Measurements from ENCODE around the gene NKAPD1. TPM values are rescaled to one million over a fixed set of nuclear protein-coding genes. Genes with fewer than 3 reads are reported as not detected.

The NKAPD1 gene
- 12.7 to 18.1 TPM (median 15.1 TPM) in 5 replicates for total RNA-seq (2022; extraction: Qiagen RNA extraction)

GRCh38 chr11:112073941-112074811 is at the start of gene NKAPD1, which contains the start of gene PIH1D2:
Gene NKAPD1 (plus strand): TSS chr11:112074299. CDS start chr11:112075575, 1,276 bp downstream.
Gene PIH1D2 (minus strand): TSS chr11:112074017. CDS start chr11:112073174, 843 bp downstream.

GRCh38 chr11:112024773-112025678 is 49.1 kb upstream of the NKAPD1 start, which contains the start of gene DLAT:
Gene DLAT (plus strand): TSS chr11:112025408. CDS start chr11:112025473, 65 bp downstream.

GRCh38 chr11:112086422-112087191 is 12.5 kb downstream of the NKAPD1 start, which contains the start of the genes SDHD and TIMM8B:
Gene SDHD (plus strand): TSS chr11:112086873. CDS start chr11:112086908, 35 bp downstream.
Gene TIMM8B (minus strand): TSS chr11:112086756. CDS start chr11:112086723, 33 bp downstream.

Other genes with a start within 250 kb of the NKAPD1 start
- gene ALG9, start 202.7 kb upstream of the NKAPD1 start, total RNA-seq (2022; extraction: Qiagen RNA extraction), result 18.2 to 21.0 TPM (median 20.2 TPM) in 5 replicates
- 1.2 to 1.9 TPM (median 1.3 TPM) in 5 replicates for gene FDXACB1, start 195.1 kb upstream of the NKAPD1 start, total RNA-seq (2022; extraction: Qiagen RNA extraction)
- 23.6 to 34.6 TPM (median 32.5 TPM) in 5 replicates for gene CFAP68, start 194.8 kb upstream of the NKAPD1 start, total RNA-seq (2022; extraction: Qiagen RNA extraction)
- gene CRYAB, start 162.5 kb upstream of the NKAPD1 start, total RNA-seq (2022; extraction: Qiagen RNA extraction), result 12.5 to 26.6 TPM (median 14.3 TPM) in 5 replicates
- gene HSPB2, start 161.6 kb upstream of the NKAPD1 start, total RNA-seq (2022; extraction: Qiagen RNA extraction), result not detected in 5 replicates
- 0.09 to 0.25 TPM (median 0.14 TPM) in 3 of 5 replicates, not detected in the others for gene C11orf52, start 155.4 kb upstream of the NKAPD1 start, total RNA-seq (2022; extraction: Qiagen RNA extraction)
- gene DIXDC1, start 137.0 kb upstream of the NKAPD1 start, total RNA-seq (2022; extraction: Qiagen RNA extraction), result 5.5 to 10.7 TPM (median 8.5 TPM) in 5 replicates
- gene DLAT, start 48.9 kb upstream of the NKAPD1 start, total RNA-seq (2022; extraction: Qiagen RNA extraction), result 23.6 to 37.0 TPM (median 27.7 TPM) in 5 replicates
- gene PIH1D2, start 282 bp upstream of the NKAPD1 start, total RNA-seq (2022; extraction: Qiagen RNA extraction), result 0.62 to 1.0 TPM (median 0.73 TPM) in 5 replicates
- gene TIMM8B, start 12.5 kb downstream of the NKAPD1 start, total RNA-seq (2022; extraction: Qiagen RNA extraction), result 54.9 to 78.1 TPM (median 69.2 TPM) in 5 replicates
- 63.6 to 86.1 TPM (median 66.8 TPM) in 5 replicates for gene SDHD, start 12.6 kb downstream of the NKAPD1 start, total RNA-seq (2022; extraction: Qiagen RNA extraction)
- gene IL18, start 89.8 kb downstream of the NKAPD1 start, total RNA-seq (2022; extraction: Qiagen RNA extraction), result 93.4 to 103 TPM (median 96.1 TPM) in 5 replicates
- not detected in 5 replicates for gene TEX12, start 93.1 kb downstream of the NKAPD1 start, total RNA-seq (2022; extraction: Qiagen RNA extraction)
- gene BCO2, start 101.2 kb downstream of the NKAPD1 start, total RNA-seq (2022; extraction: Qiagen RNA extraction), result 0.96 to 1.2 TPM (median 1.1 TPM) in 5 replicates
- gene PTS, start 152.1 kb downstream of the NKAPD1 start, total RNA-seq (2022; extraction: Qiagen RNA extraction), result 27.9 to 31.1 TPM (median 28.4 TPM) in 5 replicates
- not detected in 5 replicates for gene PLET1, start 186.6 kb downstream of the NKAPD1 start, total RNA-seq (2022; extraction: Qiagen RNA extraction)

Data from A549 treated with Hydrocortisone at 1 μM for 4 hours (cell line).